Astrocyte of the spinal cord (primary cell): ENCODE results near the gene PTTG2.

ENCODE experiments used
- DNase-seq: peaks from one replicate; pipeline ENCODE4 v3.0.0; 2011; ENCODE audit warnings: low read depth, low spot score
- H3K4me3 ChIP-seq: 2 replicates; pipeline ENCODE4 v1.5.1; 2011; ENCODE audit warnings: low read depth, mild to moderate bottlenecking, low read length, moderate library complexity
- CTCF ChIP-seq: IDR thresholded peaks from 2 replicates; pipeline ENCODE4 v1.5.1; 2012; ENCODE audit warnings: low read depth, mild to moderate bottlenecking, low read length, inconsistent platforms
- in situ Hi-C: cut with HindIII; loops from 2 replicates; pipeline ENCODE4 v1.10.0; 2017; ENCODE audit warnings: low sequenced_read_pairs

The PTTG2 gene

GRCh38 chr4:37999000-37999716 is 39.0 kb downstream of the PTTG2 start:
- in situ Hi-C loops: no loop called here
- no peak for DNase-seq
- no peak for TF ChIP-seq CTCF
- no peak overlapping the region for H3K4me3 ChIP-seq

- DNase-seq: no peak
- TF ChIP-seq CTCF: no peak
- in situ Hi-C loops: no loop called here
- H3K4me3 ChIP-seq: no peak overlapping the region
Observed at GRCh38 chr4:37999965-38000364, 39.8 kb downstream of the PTTG2 start.

GRCh38 chr4:38001927-38002326 is 41.7 kb downstream of the PTTG2 start:
- no peak for TF ChIP-seq CTCF
- no peak for DNase-seq
- H3K4me3 ChIP-seq: no peak overlapping the region
- in situ Hi-C loops: no loop called here

GRCh38 chr4:38002451-38003071 is 42.4 kb downstream of the PTTG2 start:
- no peak for DNase-seq
- in situ Hi-C loops: no loop called here
- H3K4me3 ChIP-seq: no peak overlapping the region
- TF ChIP-seq CTCF: no peak

GRCh38 chr4:38003102-38003501 is 42.9 kb downstream of the PTTG2 start:
- no peak for DNase-seq
- no peak overlapping the region for H3K4me3 ChIP-seq
- in situ Hi-C loops: no loop called here
- TF ChIP-seq CTCF: no peak

- no peak for TF ChIP-seq CTCF
- no peak for DNase-seq
- no peak overlapping the region for H3K4me3 ChIP-seq
- in situ Hi-C loops: no loop called here
Observed at GRCh38 chr4:38003628-38004027, 43.4 kb downstream of the PTTG2 start.
